ENCODE measurements around the gene CIB1.
"Not testable (repeated sequence)": the region's sequence is repeated elsewhere in the genome, so short reads cannot be mapped to it uniquely, and the experiment has no call there.

CIB1 gene

DNA sequence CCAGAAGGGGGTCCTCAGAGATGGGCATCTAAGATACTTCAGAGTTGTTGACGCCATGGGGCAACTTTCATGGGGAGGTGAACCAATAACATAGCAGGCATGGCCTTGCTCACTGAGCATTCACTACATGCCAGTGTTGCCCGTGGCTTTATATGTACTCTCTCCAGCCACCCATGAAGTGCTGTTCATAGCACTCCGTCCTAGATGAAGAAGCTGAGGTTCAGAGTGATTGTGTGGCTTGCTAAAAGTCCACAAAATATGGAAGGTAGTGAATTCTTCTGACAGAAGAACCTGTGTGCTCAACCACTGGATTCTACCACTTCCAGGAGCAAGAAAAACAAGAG, 42.4 kb downstream of the CIB1 start:
- H3K4me3 ChIP-seq: no peak overlapping the region
- TF ChIP-seq, protein P1, sequence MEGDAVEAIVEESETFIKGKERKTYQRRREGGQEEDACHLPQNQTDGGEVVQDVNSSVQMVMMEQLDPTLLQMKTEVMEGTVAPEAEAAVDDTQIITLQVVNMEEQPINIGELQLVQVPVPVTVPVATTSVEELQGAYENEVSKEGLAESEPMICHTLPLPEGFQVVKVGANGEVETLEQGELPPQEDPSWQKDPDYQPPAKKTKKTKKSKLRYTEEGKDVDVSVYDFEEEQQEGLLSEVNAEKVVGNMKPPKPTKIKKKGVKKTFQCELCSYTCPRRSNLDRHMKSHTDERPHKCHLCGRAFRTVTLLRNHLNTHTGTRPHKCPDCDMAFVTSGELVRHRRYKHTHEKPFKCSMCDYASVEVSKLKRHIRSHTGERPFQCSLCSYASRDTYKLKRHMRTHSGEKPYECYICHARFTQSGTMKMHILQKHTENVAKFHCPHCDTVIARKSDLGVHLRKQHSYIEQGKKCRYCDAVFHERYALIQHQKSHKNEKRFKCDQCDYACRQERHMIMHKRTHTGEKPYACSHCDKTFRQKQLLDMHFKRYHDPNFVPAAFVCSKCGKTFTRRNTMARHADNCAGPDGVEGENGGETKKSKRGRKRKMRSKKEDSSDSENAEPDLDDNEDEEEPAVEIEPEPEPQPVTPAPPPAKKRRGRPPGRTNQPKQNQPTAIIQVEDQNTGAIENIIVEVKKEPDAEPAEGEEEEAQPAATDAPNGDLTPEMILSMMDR (IDR thresholded peaks at IDR 0.05): no peak
- peaks cover 0 to 52% (median 34%) of the 10 kb centered on the region in 4 donors for H3K4me1 ChIP-seq
- H3K27ac ChIP-seq: peak overlapping the region; percentile 72 to 73
- no peak for DNase-seq
- no peaks in the 10 kb centered on the region for H3K36me3 ChIP-seq
- no peaks in the 10 kb centered on the region for H3K9me3 ChIP-seq
- intact Hi-C loops (cut with DNase I; ENCODE audit: low total_unique reads): no loop called here
- no peaks in the 10 kb centered on the region for H3K27me3 ChIP-seq

DNA sequence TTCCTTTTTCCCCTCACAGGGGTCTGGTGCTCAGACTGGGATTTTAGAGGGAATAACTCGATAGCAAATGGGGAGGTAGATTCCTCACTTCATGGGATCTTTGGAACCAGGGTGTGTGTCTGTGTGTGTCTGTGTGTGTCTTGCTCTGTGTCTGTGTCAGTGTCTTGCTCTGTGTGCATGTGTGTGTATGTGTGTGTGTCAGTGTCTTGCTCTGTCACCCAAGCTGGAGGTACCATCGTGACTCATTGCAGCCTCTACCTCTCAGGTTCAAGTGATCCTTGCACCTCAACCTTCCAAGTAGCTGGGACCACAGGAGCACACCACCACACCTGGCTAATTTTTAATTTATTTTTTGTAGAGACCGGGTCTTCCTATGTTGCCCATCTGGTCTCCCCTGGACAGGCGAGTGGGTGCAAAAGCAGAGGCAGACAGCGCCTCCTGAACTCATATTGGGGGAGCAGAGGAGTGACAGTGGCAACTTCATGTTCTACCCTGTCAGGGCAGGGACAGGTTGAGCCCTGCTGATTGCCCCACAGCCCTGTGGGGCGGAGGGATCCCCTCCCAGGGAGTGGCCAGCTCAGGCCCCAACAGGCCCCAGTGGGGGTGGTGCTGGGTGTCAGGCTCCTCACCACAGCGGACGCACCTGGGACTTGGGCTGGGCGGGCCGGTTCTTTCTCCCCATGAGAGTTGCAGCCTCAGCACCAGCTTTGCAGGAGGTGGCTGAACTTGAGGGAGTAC, 43.0 kb downstream of the CIB1 start:
- H3K36me3 ChIP-seq: no peaks in the 10 kb centered on the region
- no peaks in the 10 kb centered on the region for H3K27me3 ChIP-seq
- no peaks in the 10 kb centered on the region for H3K9me3 ChIP-seq
- TF ChIP-seq, protein P1 (IDR thresholded peaks at IDR 0.05): no peak
- intact Hi-C loops (cut with DNase I; ENCODE audit: low total_unique reads): no loop called here
- DNase-seq: no peak
- peaks cover 0 to 58% (median 38%) of the 10 kb centered on the region in 4 donors for H3K4me1 ChIP-seq
- H3K4me3 ChIP-seq: no peak overlapping the region
- peak overlapping the region; percentile 72 to 73 for H3K27ac ChIP-seq

DNA sequence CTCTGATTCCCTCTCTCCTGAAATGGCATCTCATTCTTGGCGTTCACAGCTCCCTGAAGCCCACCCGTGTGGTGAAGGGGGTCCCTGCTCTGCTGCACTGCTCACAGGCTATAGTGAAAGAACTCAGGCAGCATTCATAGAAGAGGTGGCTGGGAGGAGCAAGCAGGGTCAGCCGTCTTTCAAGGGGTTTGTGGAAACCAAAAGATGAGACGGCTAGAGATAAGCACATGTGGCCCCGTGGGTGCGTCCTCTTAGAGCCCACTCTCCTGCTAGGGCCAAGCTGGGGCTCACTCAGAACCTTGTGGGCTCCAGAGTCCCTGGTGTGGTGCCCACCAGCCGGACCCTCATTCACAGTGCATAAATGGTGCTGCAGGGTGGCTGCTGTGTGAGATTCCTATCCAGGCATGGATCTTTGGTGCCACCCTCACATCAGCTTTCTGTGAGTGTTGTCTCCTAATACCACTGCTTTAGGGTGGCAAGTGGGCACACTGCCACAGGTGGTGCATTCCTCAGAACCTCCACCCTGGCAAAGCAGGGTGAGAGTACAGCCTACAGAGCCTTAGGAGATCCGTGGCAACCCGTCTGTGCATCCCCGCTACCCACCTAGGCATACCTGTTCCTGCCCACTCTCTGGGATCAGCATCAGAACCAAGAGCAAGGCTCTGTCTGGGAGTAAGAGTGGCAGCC, 43.8 kb downstream of the CIB1 start:
- Histone ChIP-seq H3K27me3 (no peaks in the 10 kb centered on the region), H3K9me3 (no peaks in the 10 kb centered on the region), H3K4me3 (no peak overlapping the region), H3K27ac (no peak overlapping the region), H3K36me3 (no peaks in the 10 kb centered on the region), H3K4me1 (peaks cover 0 to 64% (median 44%) of the 10 kb centered on the region in 4 donors)
- DNase-seq: no peak
- TF ChIP-seq, protein P1 (IDR thresholded peaks at IDR 0.05): no peak
- intact Hi-C loops (cut with DNase I; ENCODE audit: low total_unique reads): no loop called here

DNA sequence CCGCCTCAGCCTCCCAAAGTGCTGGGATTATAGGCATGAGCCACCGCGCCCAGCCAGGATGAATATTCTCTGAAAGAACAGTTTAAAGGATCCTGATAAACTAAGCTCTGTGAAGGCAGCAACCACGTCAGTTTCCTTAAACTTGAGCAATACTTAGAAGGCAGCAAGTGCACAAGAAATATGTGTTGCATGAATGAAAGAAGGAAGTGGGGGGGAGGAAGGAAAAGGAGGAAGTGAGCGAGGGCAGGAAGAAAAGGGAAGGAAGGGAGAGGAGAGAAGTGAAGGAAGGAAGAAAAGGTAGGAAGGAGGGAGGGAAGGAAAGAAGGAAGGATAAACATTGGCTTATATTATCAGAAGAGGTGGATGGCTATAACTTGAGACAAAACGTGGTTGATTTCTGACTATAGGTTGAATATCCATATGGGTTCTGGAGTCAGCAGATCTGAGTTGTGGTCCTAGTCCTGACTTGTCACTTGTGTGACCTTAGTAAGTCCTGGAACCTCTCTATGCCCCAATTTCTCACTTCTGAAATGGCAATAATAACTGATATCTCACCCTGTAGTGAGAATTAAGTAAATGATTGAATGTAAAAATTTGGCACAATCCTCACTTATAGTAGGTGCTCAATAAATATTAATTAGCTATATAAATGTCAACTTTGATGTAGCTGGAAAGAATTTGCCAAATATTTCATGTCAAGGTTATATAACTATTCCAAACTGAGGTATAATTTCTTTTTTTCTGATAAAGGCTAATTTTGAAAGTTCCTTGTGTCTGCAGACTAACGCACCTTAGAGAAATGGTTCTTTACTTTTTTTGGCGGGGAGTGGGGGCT, 44.6 kb downstream of the CIB1 start:
- Histone ChIP-seq H3K4me1 (peaks cover 0 to 70% (median 47%) of the 10 kb centered on the region in 4 donors), H3K4me3 (no peak overlapping the region), H3K27me3 (no peaks in the 10 kb centered on the region), H3K36me3 (no peaks in the 10 kb centered on the region), H3K9me3 (no peaks in the 10 kb centered on the region), H3K27ac (no peak overlapping the region)
- TF ChIP-seq, protein P1 (IDR thresholded peaks at IDR 0.05): no peak
- intact Hi-C loops (cut with DNase I; ENCODE audit: low total_unique reads): no loop called here
- no peak for DNase-seq

DNA sequence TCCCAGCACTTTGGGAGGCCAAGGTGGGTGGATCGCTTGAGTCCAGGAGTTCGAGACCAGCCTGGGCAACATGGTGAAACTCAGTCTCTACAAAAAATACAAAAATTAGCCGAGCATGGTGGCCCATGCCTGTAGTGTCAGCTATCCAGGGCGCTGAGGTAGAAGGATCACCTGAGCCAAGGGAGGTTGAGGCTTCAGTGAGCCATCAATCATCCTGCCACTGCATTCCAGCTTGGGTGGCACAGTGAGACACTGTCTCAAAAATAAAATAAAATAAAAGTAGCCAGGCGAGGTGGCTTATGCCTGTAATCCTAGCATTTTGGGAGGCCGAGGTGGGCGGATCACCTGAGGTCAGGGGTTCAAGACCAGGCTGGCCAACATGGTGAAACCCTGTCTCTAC, 45.7 kb downstream of the CIB1 start:
- H3K4me1 ChIP-seq: peaks cover 0 to 68% (median 44%) of the 10 kb centered on the region in 4 donors
- H3K27me3 ChIP-seq; H3K4me3 ChIP-seq; H3K27ac ChIP-seq; DNase-seq; H3K36me3 ChIP-seq; intact Hi-C loops (cut with DNase I; ENCODE audit: low total_unique reads); H3K9me3 ChIP-seq: not testable (repeated sequence)

Data from tibial artery (tissue), 4 donors.